BJ (cell line): ENCODE results near the gene WDR59. TPM values are rescaled to one million over a fixed set of nuclear protein-coding genes. Genes with fewer than 3 reads are reported as not detected.

ENCODE experiments used
- CTCF ChIA-PET: fragments of 350-600 bp; formaldehyde crosslinking; extraction: SDS; loops from one replicate; lab custom pipeline; 2021; ENCODE audit warnings: antibody characterized with exemption, inconsistent platforms; lab: Yijun Ruan, JAX
- POLR2A ChIA-PET: fragments of 300-600 bp; sonication (Branson Sonifier 250); formaldehyde crosslinking; extraction: SDS; loops from one replicate; lab custom pipeline; 2021; ENCODE audit warnings: antibody characterized with exemption; lab: Charles Lee
- DNase-seq: peaks from one replicate; pipeline ENCODE4 v3.0.0-alpha.2; 2011; ENCODE audit warnings: low read depth
- H3K27me3 ChIP-seq: 2 replicates; pipeline ENCODE4 v1.6.0; 2011; ENCODE audit warnings: low read length; ENCODE audit not compliant: control insufficient read depth, insufficient read depth
- H3K36me3 ChIP-seq: 2 replicates; pipeline ENCODE4 v1.5.1; 2011; ENCODE audit warnings: low read length; ENCODE audit not compliant: control insufficient read depth, insufficient read depth
- H3K4me3 ChIP-seq: 2 replicates; pipeline ENCODE4 v1.5.1; 2011; ENCODE audit warnings: low read depth, mild to moderate bottlenecking, control low read depth, low read length
- polyA plus RNA-seq: library from polyadenylated mRNA; depleted of rRNA; stranded (reverse); fragments of >200 nt; gene quantifications from 2 replicates; pipeline ENCODE4 v1.2.3, GENCODE V29; 2011; rRNA removed
- TF ChIP-seq, protein P1 (sequence below): IDR thresholded peaks from 2 replicates; pipeline ENCODE4 v1.5.1; 2011; ENCODE audit warnings: low read depth, mild to moderate bottlenecking, control low read depth, inconsistent platforms, low read length, moderate library complexity; ENCODE audit not compliant: insufficient read depth

The WDR59 gene
- polyA plus RNA-seq, 1 experiment = 47.5 TPM

DNA sequence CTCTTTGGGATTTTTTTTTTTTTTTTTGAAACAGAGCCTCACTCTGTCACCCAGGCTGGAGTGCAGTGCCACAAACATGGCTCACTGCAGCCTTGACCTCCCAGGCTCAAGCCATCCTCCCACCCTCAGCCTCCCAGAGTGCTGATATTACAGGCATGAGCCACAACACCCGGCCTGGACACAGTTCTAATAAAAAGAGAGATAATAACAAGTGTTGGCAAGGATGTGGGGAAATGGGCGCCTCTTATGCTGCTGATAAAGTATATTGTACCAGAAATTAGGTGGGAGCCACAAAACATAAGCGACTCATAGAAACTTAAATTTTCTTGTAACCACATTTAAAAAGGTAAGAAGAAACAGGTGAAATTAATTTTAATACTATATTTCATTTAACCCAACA is 159.9 kb downstream of the WDR59 start:
- CTCF ChIA-PET = interaction anchor here (0.6 to 3.7 kb wide), 2 partner anchors 10 to 37 kb away, joined by 3 to 11 read pairs; no protein-coding TSS in a partner anchor
- POLR2A ChIA-PET = no interaction called here
- TF ChIP-seq, protein P1, sequence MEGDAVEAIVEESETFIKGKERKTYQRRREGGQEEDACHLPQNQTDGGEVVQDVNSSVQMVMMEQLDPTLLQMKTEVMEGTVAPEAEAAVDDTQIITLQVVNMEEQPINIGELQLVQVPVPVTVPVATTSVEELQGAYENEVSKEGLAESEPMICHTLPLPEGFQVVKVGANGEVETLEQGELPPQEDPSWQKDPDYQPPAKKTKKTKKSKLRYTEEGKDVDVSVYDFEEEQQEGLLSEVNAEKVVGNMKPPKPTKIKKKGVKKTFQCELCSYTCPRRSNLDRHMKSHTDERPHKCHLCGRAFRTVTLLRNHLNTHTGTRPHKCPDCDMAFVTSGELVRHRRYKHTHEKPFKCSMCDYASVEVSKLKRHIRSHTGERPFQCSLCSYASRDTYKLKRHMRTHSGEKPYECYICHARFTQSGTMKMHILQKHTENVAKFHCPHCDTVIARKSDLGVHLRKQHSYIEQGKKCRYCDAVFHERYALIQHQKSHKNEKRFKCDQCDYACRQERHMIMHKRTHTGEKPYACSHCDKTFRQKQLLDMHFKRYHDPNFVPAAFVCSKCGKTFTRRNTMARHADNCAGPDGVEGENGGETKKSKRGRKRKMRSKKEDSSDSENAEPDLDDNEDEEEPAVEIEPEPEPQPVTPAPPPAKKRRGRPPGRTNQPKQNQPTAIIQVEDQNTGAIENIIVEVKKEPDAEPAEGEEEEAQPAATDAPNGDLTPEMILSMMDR = no peak
- no peak for DNase-seq
- H3K4me3 ChIP-seq = no peak overlapping the region
- peaks cover 5% of the 10 kb centered on the region; the same call in 1 of the 2 replicates for H3K27me3 ChIP-seq
- no peaks in the 10 kb centered on the region for H3K36me3 ChIP-seq

Other genes starting within 250 kb of the WDR59 start
- not detected in 2 replicates for gene FA2H, start 210.3 kb downstream of the WDR59 start, polyA plus RNA-seq
- 21.7 and 24.1 TPM in 2 replicates for gene ZNRF1, start 13.9 kb upstream of the WDR59 start, polyA plus RNA-seq
- 0.60 and 0.71 TPM in 2 replicates for gene LDHD, start 131.7 kb upstream of the WDR59 start, polyA plus RNA-seq
- 3.4 and 5.7 TPM in 2 replicates for gene ZFP1, start 163.4 kb upstream of the WDR59 start, polyA plus RNA-seq
- not detected in 2 replicates for gene CTRB2, start 222.0 kb upstream of the WDR59 start, polyA plus RNA-seq
- gene CTRB1, start 233.9 kb upstream of the WDR59 start, polyA plus RNA-seq = not detected in 2 replicates